HL-60 (cell line): Measurements from ENCODE around the gene KRABD2.

ENCODE experiments used
- DNase-seq, 2 experiments: peaks; one replicate each; pipeline ENCODE4 v3.0.0-alpha.2; 2010 to 2020; ENCODE audit warnings: low read depth in 1 of 2, low spot score in 1 of 2
- H3K27ac ChIP-seq: fragments of 250-450 bp; sonication (Bioruptor Pico); replicated peaks from 2 replicates; pipeline ENCODE4 v1.5.1; 2020; ENCODE audit warnings: mild to moderate bottlenecking, moderate library complexity
- H3K27me3 ChIP-seq: fragments of 250-450 bp; sonication (Bioruptor Pico); 2 replicates; pipeline ENCODE4 v1.5.1; 2021; ENCODE audit warnings: mild to moderate bottlenecking, moderate library complexity; ENCODE audit not compliant: insufficient read depth, poor library complexity, severe bottlenecking
- H3K4me3 ChIP-seq: replicated peaks from 2 replicates; pipeline ENCODE4 v1.5.1; 2011; ENCODE audit warnings: mild to moderate bottlenecking, control low read depth, low read length; ENCODE audit not compliant: insufficient read depth
- CTCF ChIP-seq: IDR thresholded peaks from one replicate; pipeline ENCODE4 v1.5.1; 2011; ENCODE audit warnings: low read length, control low read depth, inconsistent platforms; ENCODE audit not compliant: insufficient read depth
- GABPA ChIP-seq: IDR thresholded peaks from 2 replicates; pipeline ENCODE4 v1.6.1; 2012; ENCODE audit warnings: low read depth
- POLR2AphosphoS5 ChIP-seq: IDR thresholded peaks from 2 replicates; pipeline ENCODE4 v1.6.1; 2012; ENCODE audit warnings: low read depth
- REST ChIP-seq: IDR thresholded peaks from 2 replicates; pipeline ENCODE4 v1.6.1; 2012; ENCODE audit warnings: low read depth; ENCODE audit not compliant: insufficient replicate concordance
- SPI1 ChIP-seq: IDR thresholded peaks from 2 replicates; pipeline ENCODE4 v1.6.1; 2012; ENCODE audit warnings: low read depth, mild to moderate bottlenecking, borderline replicate concordance

Gene KRABD2

GRCh38 chr17:8376271-8377067 lies at the start of gene KRABD2:
Gene KRABD2 (minus strand): TSS chr17:8376704.
- Histone ChIP-seq H3K27me3 (no peaks in the 10 kb centered on the region), H3K4me3 (peak within 1 kb of the TSS; percentile 32), H3K27ac (peak within 1 kb of the TSS; percentile 63)
- peak; percentile 57 to 79 for DNase-seq
- TF ChIP-seq GABPA (peak; percentile 84), POLR2AphosphoS5 (peak; percentile 97; the same call in 1 of the 2 replicates), CTCF (peak; percentile 25), REST (no peak), SPI1 (peak; percentile 1; the same call in 1 of the 2 replicates)

GRCh38 chr17:8421571-8421970 lies 45.1 kb upstream of the KRABD2 start:
- H3K27ac ChIP-seq: no peak overlapping the region
- no peak overlapping the region for H3K4me3 ChIP-seq
- H3K27me3 ChIP-seq: no peaks in the 10 kb centered on the region
- TF ChIP-seq CTCF (no peak), GABPA (no peak), REST (no peak), POLR2AphosphoS5 (no peak), SPI1 (no peak)
- DNase-seq: no peak

- no peak for DNase-seq
- Histone ChIP-seq H3K27ac (peak overlapping the region; percentile 48), H3K27me3 (no peaks in the 10 kb centered on the region), H3K4me3 (no peak overlapping the region)
- no peak for TF ChIP-seq CTCF
- TF ChIP-seq SPI1: no peak
- TF ChIP-seq POLR2AphosphoS5: no peak
- TF ChIP-seq REST: no peak
- no peak for TF ChIP-seq GABPA
Measured at GRCh38 chr17:8420041-8420934, 43.8 kb upstream of the KRABD2 start.
